Nucleus accumbens (tissue), 56 donors: ENCODE measurements around the gene STX16.

Experiments used
- DNase-seq, 56 donors: peaks; one replicate each; lab custom pipeline; 2025; lab: John Stamatoyannopoulos, UW

Gene STX16

GRCh38 chr20:58618351-58619076, 32.6 kb upstream of the STX16 start:
- no peak for DNase-seq

DNA sequence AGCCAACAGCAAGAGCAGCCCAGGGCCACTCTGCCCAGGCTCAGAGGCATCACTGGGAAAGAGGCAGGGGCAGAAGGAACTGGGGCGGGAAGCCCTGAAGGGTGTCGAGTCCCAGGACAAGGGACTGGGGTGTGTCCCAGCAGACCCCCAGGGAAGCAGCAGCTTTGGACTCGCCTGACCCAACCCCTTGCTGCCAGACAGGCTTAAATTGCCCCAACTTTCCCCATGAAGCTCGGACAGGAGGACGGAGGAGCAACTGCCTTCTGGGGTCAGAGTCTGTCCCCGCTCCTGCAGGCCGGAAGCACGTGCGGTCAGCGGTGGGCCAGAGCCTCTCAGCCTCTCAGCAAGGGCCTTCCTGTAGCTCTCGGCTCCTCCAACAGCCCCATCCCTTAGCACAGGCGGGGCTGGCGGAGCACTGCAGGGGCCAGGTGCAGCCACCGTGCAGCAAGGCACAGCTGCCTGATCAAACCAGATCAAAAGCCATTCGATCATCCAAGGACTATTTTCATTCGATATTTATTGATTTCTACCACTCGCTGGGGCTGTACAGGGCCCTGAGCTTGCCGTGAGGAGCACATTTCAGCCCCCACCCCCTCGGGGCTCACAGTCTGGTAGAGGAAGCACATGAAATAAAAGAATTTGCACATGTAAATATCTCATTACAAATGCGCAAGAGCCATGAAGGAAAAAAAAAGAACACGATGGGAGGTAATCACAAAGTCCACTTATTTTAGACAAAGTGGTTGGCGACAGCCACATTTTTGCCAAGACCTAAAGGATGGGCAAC, 31.8 kb upstream of the STX16 start:
- no peak for DNase-seq

DNA sequence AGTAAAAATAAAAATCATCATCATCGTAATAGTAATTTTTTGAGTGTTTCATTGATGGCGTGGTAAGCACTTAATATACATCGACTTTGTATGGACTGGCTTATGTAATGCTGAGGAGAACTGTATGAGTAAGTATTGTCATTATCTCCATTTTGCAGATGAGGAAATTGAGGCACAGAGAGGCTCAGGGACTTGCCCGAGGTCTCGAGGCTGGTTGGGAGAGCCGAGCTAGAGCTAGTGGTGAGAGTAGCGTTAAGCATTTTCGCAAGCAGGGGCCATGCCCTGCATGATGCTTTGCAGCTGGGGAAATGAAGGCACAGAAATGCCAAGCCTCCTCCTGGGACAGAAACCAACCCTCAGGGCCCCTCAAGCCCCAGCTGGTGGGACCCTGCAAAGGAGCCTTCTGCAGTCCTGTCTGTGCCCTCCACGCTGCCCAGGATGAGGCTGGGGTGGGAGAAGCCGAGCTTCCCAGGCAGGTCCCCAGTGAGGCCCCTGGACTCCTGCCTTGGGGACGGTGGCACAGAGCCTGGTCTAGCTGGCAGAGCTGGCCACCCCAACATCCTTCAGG, 31.1 kb upstream of the STX16 start:
- DNase-seq: peak in 1 of 56 donors; percentile 14

- no peak for DNase-seq
Observed at GRCh38 chr20:58621906-58622548, 29.1 kb upstream of the STX16 start.

DNA sequence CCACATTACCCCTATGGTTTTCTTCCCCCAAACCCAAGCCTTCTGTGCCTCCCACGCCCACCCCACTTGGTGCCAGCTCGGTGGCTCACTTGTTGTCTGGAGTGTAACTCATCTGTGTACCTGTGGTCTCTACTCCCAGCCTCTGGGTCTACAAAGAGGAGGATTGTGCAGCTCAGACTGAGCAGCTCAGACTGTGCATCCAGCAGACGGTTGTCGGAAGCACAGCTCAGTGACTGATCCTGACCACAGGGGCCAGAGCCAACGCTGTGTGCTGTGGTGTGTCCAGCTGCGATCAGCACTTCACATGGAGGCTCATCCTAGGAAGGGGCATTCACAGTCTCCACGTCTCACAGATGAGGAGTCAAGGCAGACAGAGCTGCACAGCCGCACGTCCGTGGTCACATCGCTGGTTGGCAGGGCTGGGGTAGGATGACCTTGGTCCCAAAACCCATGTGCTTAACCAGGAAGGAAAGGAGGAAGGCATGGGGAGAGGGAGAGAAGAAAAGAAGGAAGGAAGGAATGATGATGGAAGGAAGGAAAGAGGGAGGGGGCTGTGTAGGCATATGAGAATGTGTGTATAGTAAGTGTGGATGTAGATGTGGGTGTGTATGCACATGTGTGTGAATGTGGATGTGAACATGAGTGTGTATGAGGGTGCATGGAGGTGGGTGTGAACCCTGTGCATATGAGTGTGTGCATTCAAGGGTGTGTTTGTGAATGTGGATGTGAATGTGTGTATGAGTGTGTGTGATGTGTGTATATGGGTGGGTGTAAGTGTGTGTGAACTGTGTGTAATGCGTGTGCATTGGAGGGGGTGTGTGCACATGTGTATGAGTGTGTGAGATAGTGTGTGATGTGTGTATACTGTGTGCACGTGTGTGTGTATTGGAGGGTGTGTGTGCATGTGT, 28.2 kb upstream of the STX16 start:
- no peak for DNase-seq

- peak in 9 of 56 donors; percentile 10 to 55 (median 18) for DNase-seq
Observed at GRCh38 chr20:58623579-58624473, 27.3 kb upstream of the STX16 start.

DNA sequence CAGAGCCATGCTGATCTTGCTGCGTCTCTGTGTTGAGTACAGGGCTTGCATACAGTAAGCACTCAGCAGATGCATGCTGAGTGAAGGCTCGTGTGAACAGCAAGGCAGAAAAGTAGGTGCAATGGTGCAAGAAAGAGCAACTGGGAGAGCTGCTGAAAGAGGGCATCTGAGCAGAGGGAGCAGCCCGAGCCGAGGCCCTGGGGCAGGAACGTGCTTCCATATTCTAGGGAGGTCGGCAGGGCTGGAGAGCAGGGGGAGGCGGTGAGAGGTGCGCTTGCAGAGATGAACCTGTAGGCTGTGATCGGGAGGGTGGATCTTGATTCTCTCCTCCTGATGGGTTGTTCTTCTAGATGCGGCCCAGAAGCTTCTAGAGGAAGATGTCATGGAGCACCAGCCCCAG, 26.4 kb upstream of the STX16 start:
- DNase-seq: no peak

DNA sequence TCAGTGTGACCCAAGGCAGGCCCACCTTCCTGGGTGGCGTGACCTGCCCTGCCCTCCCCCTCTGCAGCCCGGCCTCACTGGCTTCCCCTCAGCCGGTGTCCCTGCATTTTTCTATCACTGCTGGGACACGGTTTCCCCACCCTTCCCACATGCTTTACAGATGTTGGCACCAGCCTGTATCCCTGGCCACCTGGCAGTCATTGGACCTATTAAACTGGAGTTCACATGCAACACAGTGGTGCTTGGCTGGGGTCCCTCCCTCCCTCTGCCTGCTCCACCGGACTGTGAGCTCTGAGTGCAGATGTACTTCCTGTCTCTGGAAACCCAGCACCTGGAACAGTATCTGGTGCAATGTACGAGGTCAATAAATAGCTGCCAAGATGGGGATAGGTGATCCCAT, 25.5 kb upstream of the STX16 start:
- DNase-seq: no peak

DNA sequence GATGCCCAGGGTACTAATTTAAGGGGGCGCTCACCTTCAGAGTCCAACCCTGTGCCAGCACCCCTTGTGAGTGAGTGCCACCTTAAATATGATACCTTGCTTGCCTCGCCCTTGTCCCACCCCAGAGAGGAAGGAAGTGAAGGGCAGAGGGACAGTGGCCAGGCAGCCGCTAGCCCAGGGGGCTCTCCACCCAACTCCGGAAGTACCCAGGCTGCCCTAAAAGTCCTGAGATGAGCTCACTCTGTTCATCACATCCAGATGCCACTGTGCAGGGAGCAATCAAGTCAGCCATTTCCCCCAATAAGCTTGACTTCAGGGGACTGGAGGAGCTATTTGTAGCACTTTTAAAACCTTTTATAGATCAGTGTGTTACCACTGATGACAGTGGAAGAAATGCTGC, 25.0 kb upstream of the STX16 start:
- DNase-seq: no peak

GRCh38 chr20:58627212-58628072, 23.6 kb upstream of the STX16 start:
- DNase-seq: no peak

GRCh38 chr20:58628491-58629214, 22.4 kb upstream of the STX16 start:
- no peak for DNase-seq

GRCh38 chr20:58629215-58629580, 21.9 kb upstream of the STX16 start:
- DNase-seq: no peak

- no peak for DNase-seq
Observed at GRCh38 chr20:58630063-58630462, 21.0 kb upstream of the STX16 start.

GRCh38 chr20:58633161-58634053, 17.7 kb upstream of the STX16 start:
- DNase-seq: no peak

- no peak for DNase-seq
Observed at GRCh38 chr20:58634059-58634458, 17.0 kb upstream of the STX16 start.

DNA sequence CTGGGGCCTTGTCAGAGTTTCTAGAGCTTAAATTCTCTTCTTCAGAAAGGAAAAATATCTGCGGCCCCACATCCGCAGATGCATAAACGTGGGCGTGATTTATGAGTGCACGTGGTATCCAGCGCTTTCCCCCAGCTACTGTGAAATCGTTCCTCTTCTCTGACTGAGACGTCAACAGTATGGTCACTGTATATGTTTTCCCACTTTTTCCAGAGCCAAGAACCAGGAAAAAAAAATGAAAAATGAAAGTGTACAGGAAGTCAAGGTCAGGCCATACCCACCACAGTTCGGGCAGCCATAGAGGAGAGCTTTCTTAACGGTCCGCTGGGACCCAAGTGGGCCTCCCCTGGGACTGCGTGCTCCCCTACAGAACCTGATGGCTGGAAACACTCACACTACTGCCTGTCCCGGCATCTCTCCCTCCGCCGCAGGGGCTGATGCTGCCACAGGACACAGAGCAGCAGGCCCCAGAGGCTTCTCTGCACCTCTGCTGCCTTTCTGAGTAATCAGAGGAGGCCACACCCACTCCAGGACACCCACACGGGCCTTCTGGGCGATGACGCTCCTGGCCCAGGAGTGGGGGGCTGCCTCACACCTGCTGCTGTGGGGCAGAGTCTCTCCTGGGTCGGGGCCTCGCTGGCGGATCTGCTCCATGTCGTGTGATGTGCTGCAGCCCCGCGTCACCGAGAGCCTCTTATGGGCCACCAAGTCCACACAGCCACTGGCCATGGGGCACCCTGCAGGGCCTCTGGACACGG, 16.4 kb upstream of the STX16 start:
- DNase-seq: no peak
